SK-N-SH (cell line): ENCODE measurements around the gene DUSP6. TPM values are rescaled to one million over a fixed set of nuclear protein-coding genes. Genes with fewer than 3 reads are reported as not detected.

Experiments used
- CTCF ChIA-PET: fragments of 300-600, 350-600 bp; formaldehyde crosslinking; extraction: SDS; loops from one replicate; lab custom pipeline; 2021; lab: Yijun Ruan, JAX
- POLR2A ChIA-PET: fragments of 350-600 bp; sonication (Branson Sonifier 250); formaldehyde crosslinking; extraction: SDS; loops from one replicate; lab custom pipeline; 2020; ENCODE audit warnings: antibody characterized with exemption, inconsistent platforms; lab: Yijun Ruan, JAX
- DNase-seq: peaks from one replicate; pipeline ENCODE4 v3.0.0; 2012
- H2AFZ ChIP-seq: fragments of 200-600 bp; sonication (generic); 2 replicates; pipeline ENCODE4 v1.8.1; 2016; ENCODE audit warnings: antibody characterized with exemption, mild to moderate bottlenecking, low read depth
- H3F3A ChIP-seq: fragments of 200-600 bp; sonication (generic); replicated peaks from 2 replicates; pipeline ENCODE3; 2016; ENCODE audit warnings: antibody characterized with exemption, mild to moderate bottlenecking; ENCODE audit not compliant: insufficient read depth
- H3K27ac ChIP-seq, 2 experiments: fragments of 200-500 bp in 1 of 2; fragments of 200-600 bp in 1 of 2; sonication (Bioruptor generic) in 1 of 2; sonication (generic), shearing (Covaris generic) in 1 of 2; 2 replicates each; pipeline versions ENCODE4 v1.5.1 to v1.6.1; 2014 to 2016; ENCODE audit warnings: low read depth in 2 of 2, inconsistent platforms in 1 of 2, low read length in 1 of 2, mild to moderate bottlenecking in 1 of 2, mixed read lengths in 1 of 2
- H3K27me3 ChIP-seq: fragments of 200-600 bp; sonication (generic), shearing (Covaris generic); 2 replicates; pipeline ENCODE4 v1.6.1; 2016; ENCODE audit warnings: mixed run types; ENCODE audit not compliant: insufficient read depth
- H3K36me3 ChIP-seq, 2 experiments: fragments of 200-500 bp in 1 of 2; fragments of 200-600 bp in 1 of 2; sonication (Bioruptor generic) in 1 of 2; sonication (generic) in 1 of 2; replicated peaks in 1 of 2; 2 replicates each; pipeline versions ENCODE3 to v1.5.1; 2014 to 2016; ENCODE audit warnings: low read length in 1 of 2, mild to moderate bottlenecking in 1 of 2; ENCODE audit not compliant: insufficient read depth in 2 of 2, control insufficient read depth in 1 of 2
- H3K4me1 ChIP-seq, 2 experiments: fragments of 200-500 bp in 1 of 2; fragments of 200-600 bp in 1 of 2; sonication (Bioruptor generic) in 1 of 2; sonication (generic), shearing (Covaris generic) in 1 of 2; 2 replicates each; pipeline versions ENCODE4 v1.5.1 to v1.6.1; 2014 to 2016; ENCODE audit warnings: low read depth in 1 of 2, low read length in 1 of 2, mixed run types in 1 of 2; ENCODE audit not compliant: insufficient read depth in 2 of 2, control insufficient read depth in 1 of 2
- H3K4me2 ChIP-seq: fragments of 200-600 bp; sonication (generic), shearing (Covaris generic); 2 replicates; pipeline ENCODE4 v1.6.1; 2017; ENCODE audit warnings: mixed run types
- H3K4me3 ChIP-seq, 2 experiments: fragments of 200-500 bp in 1 of 2; fragments of 200-600 bp in 1 of 2; sonication (Bioruptor generic) in 1 of 2; sonication (generic), shearing (Covaris generic) in 1 of 2; 2 replicates each; pipeline versions ENCODE4 v1.5.1 to v1.8.1; 2014 to 2016; ENCODE audit warnings: low read depth in 2 of 2, inconsistent platforms in 1 of 2, low read length in 1 of 2, mild to moderate bottlenecking in 1 of 2, mixed read lengths in 1 of 2, moderate library complexity in 1 of 2
- H3K79me2 ChIP-seq: fragments of 200-600 bp; sonication (generic); 2 replicates; pipeline ENCODE4 v1.8.1; 2017; ENCODE audit warnings: mild to moderate bottlenecking; ENCODE audit not compliant: insufficient read depth
- H3K9ac ChIP-seq: fragments of 200-600 bp; sonication (generic); 2 replicates; pipeline ENCODE4 v1.6.1; 2017; ENCODE audit warnings: mixed run types
- H3K9me2 ChIP-seq: fragments of 200-600 bp; sonication (generic); 2 replicates; pipeline ENCODE4 v1.6.1; 2017; ENCODE audit warnings: mixed run types
- H3K9me3 ChIP-seq: fragments of 200-600 bp; sonication (generic); 2 replicates; pipeline ENCODE4 v1.6.1; 2017; ENCODE audit warnings: mixed run types, mild to moderate bottlenecking, moderate library complexity
- H4K20me1 ChIP-seq: fragments of 200-600 bp; sonication (generic); 2 replicates; pipeline ENCODE4 v1.6.1; 2017; ENCODE audit warnings: mild to moderate bottlenecking, mixed run types; ENCODE audit not compliant: insufficient read depth
- CHD2 ChIP-seq: fragments of 150-350 bp; IDR thresholded peaks from 2 replicates; pipeline ENCODE4 v1.6.1; 2018; ENCODE audit warnings: low read length; ENCODE audit not compliant: partially characterized antibody
- ELF1 ChIP-seq: IDR thresholded peaks from 2 replicates; pipeline ENCODE4 v1.4.0; 2012
- EZH2phosphoT487 ChIP-seq: fragments of 200-600 bp; sonication (generic); IDR thresholded peaks from 2 replicates; pipeline ENCODE4 v1.6.1; 2017; ENCODE audit warnings: low read depth, mixed run types, mild to moderate bottlenecking, antibody characterized with exemption, moderate library complexity, borderline replicate concordance
- FOXJ3 ChIP-seq: sonication (generic); formaldehyde crosslinking; IDR thresholded peaks from 2 replicates; pipeline ENCODE4 v1.5.1; 2020; ENCODE audit warnings: mild to moderate bottlenecking, missing genetic modification reagents
- GABPA ChIP-seq: IDR thresholded peaks from 2 replicates; pipeline ENCODE4 v1.4.0; 2012; ENCODE audit warnings: low read depth, mild to moderate bottlenecking
- JUND ChIP-seq: IDR thresholded peaks from 2 replicates; pipeline ENCODE4 v1.4.0; 2012
- MEF2A ChIP-seq: IDR thresholded peaks from 2 replicates; pipeline ENCODE4 v1.4.0; 2012; ENCODE audit warnings: low read depth, borderline replicate concordance
- MXI1 ChIP-seq: IDR thresholded peaks from 2 replicates; pipeline ENCODE4 v1.6.1; 2012; ENCODE audit warnings: mild to moderate bottlenecking, low read depth, low read length, improper control_type of control experiment
- NFIC ChIP-seq: IDR thresholded peaks from 2 replicates; pipeline ENCODE4 v1.4.0; 2012; ENCODE audit warnings: borderline replicate concordance
- NRF1 ChIP-seq: IDR thresholded peaks from 2 replicates; pipeline ENCODE4 v1.6.1; 2012; ENCODE audit warnings: low read depth, mild to moderate bottlenecking, low read length
- PBX3 ChIP-seq: IDR thresholded peaks from 2 replicates; pipeline ENCODE4; 2012
- POLR2AphosphoS5 ChIP-seq: IDR thresholded peaks from 2 replicates; pipeline ENCODE4 v1.6.1; 2012; ENCODE audit warnings: low read depth, low read length
- RAD21 ChIP-seq: IDR thresholded peaks from 2 replicates; pipeline ENCODE4 v1.6.1; 2012; ENCODE audit warnings: mild to moderate bottlenecking, low read length
- RCOR1 ChIP-seq: fragments of 150-350 bp; IDR thresholded peaks from 2 replicates; pipeline ENCODE4 v1.6.1; 2017; ENCODE audit warnings: antibody characterized with exemption, low read length
- SIN3A ChIP-seq: IDR thresholded peaks from 2 replicates; pipeline ENCODE4 v1.6.1; 2012; ENCODE audit warnings: low read depth, mild to moderate bottlenecking, low read length, moderate library complexity, borderline replicate concordance
- SMC3 ChIP-seq: IDR thresholded peaks from 2 replicates; pipeline ENCODE4 v1.6.1; 2012; ENCODE audit warnings: low read depth, low read length, improper control_type of control experiment
- TAF1 ChIP-seq: IDR thresholded peaks from 2 replicates; pipeline ENCODE4 v1.6.1; 2012; ENCODE audit warnings: low read depth, mild to moderate bottlenecking, low read length, moderate library complexity, borderline replicate concordance
- TCF12 ChIP-seq: IDR thresholded peaks from 2 replicates; pipeline ENCODE4 v1.4.0; 2012
- ZBTB33 ChIP-seq: IDR thresholded peaks from 2 replicates; pipeline ENCODE4 v1.4.0; 2012; ENCODE audit warnings: low read depth, borderline replicate concordance
- WGBS: methylation state at CpG from one replicate; pipeline ENCODE4 v1.1.6; 2017; ENCODE audit warnings: low lambda C conversion rate; 5-methylcytosine and 5-hydroxymethylcytosine counted together
- polyA plus RNA-seq, 3 experiments: library from polyadenylated mRNA; depleted of rRNA; stranded (reverse); fragments of >200 nt; gene quantifications; 2 replicates each; pipeline ENCODE4 v1.2.3, GENCODE V29; 2012

The DUSP6 gene
- polyA plus RNA-seq, 1 of the 3 experiments (the other 2 are of a cell fraction): 71.4 TPM

- TF ChIP-seq MXI1: no peak
- TF ChIP-seq TCF12: no peak
- TF ChIP-seq POLR2AphosphoS5: no peak; the same call in 1 of the 2 replicates
- TF ChIP-seq MEF2A: no peak
- TF ChIP-seq TAF1: peak; percentile 30
- TF ChIP-seq RCOR1: no peak
- no peak for TF ChIP-seq PBX3
- TF ChIP-seq GABPA: no peak
- TF ChIP-seq SMC3: no peak
- TF ChIP-seq CHD2: no peak
- TF ChIP-seq NRF1: peak; percentile 75
- no peak for TF ChIP-seq EZH2phosphoT487
- no peak for TF ChIP-seq JUND
- TF ChIP-seq ZBTB33: no peak
These were observed 1.0 kb upstream of the DUSP6 start (continued) for GRCh38 chr12:89353188-89353822.

GRCh38 chr12:89352242-89352491, 134 bp downstream of the DUSP6 start:
- Histone ChIP-seq H3K36me3 (peaks cover 30 to 32% of the 10 kb centered on the region in 2 experiments), H3K79me2 (peaks cover 81% of the 10 kb centered on the region), H3K27ac (peak overlapping the region; percentile 98 to 99), H3K27me3 (no peaks in the 10 kb centered on the region), H3K9me3 (no peaks in the 10 kb centered on the region), H3K9ac (peak overlapping the region; percentile 95), H3K4me3 (peak overlapping the region; percentile 94 to 99), H4K20me1 (peaks cover 49% of the 10 kb centered on the region), H2AFZ (no peak overlapping the region), H3F3A (peaks cover 11% of the 10 kb centered on the region), H3K4me1 (peaks cover 23 to 44% of the 10 kb centered on the region in 2 experiments; a peak in 3 of 4 replicates), H3K9me2 (no peaks in the 10 kb centered on the region), H3K4me2 (peak overlapping the region; percentile 86)
- under 1% methylated on average over 10 of the region's 10 CpGs for WGBS
- DNase-seq: no peak
- POLR2A ChIA-PET: interaction anchor here (0.6 to 2.4 kb wide), 21 partner anchors 11 to 335 kb away, joined by 3 to 11 read pairs (median 4); no protein-coding TSS in a partner anchor
- CTCF ChIA-PET: interaction anchor here (0.7 to 2.7 kb wide), 13 partner anchors 14 to 335 kb away, joined by 3 to 14 read pairs (median 3); partner anchors contain the start of gene GALNT4
- TF ChIP-seq SIN3A: peak; percentile 80
- TF ChIP-seq FOXJ3 (CRISPR knock-in tag): no peak
- TF ChIP-seq NRF1: peak; percentile 63; the same call in 1 of the 2 replicates
- TF ChIP-seq NFIC: no peak
- TF ChIP-seq RAD21: no peak
- no peak for TF ChIP-seq ELF1
- peak; percentile 99 for TF ChIP-seq POLR2AphosphoS5
